SK-N-SH treated with all-trans-retinoic acid at 6 μM for 48 hours (cell line): ENCODE results near the gene TEC.

Experiments
- CREB5 ChIP-seq: fragments of 250-450 bp; sonication (Bioruptor Pico); IDR thresholded peaks from 2 replicates; pipeline ENCODE4 v1.5.1; 2020; ENCODE audit warnings: low read depth, mild to moderate bottlenecking, moderate library complexity
- GLIS3 ChIP-seq: fragments of 250-450 bp; sonication (Bioruptor Pico); IDR thresholded peaks from 2 replicates; pipeline ENCODE4 v1.5.0; 2020; ENCODE audit warnings: mild to moderate bottlenecking, moderate library complexity
- ISL1 ChIP-seq: fragments of 250-450 bp; sonication (Bioruptor Pico); IDR thresholded peaks from 2 replicates; pipeline ENCODE4 v2.1.2; 2022; ENCODE audit warnings: mild to moderate bottlenecking, moderate library complexity
- PATZ1 ChIP-seq: fragments of 250-450 bp; sonication (Bioruptor Pico); IDR thresholded peaks from 2 replicates; pipeline ENCODE4 v1.8.0; 2020; ENCODE audit warnings: mild to moderate bottlenecking, moderate library complexity, borderline replicate concordance
- POU6F1 ChIP-seq: fragments of 250-450 bp; sonication (Bioruptor Pico); IDR thresholded peaks from 2 replicates; pipeline ENCODE4 v1.8.0; 2021; ENCODE audit warnings: low read depth, mild to moderate bottlenecking, moderate library complexity, borderline replicate concordance
- RARB ChIP-seq: fragments of 250-450 bp; sonication (Bioruptor Pico); IDR thresholded peaks from 2 replicates; pipeline ENCODE4 v1.8.0; 2021; ENCODE audit warnings: mild to moderate bottlenecking, moderate library complexity
- TCF4 ChIP-seq: fragments of 250-450 bp; sonication (Bioruptor Pico); IDR thresholded peaks from 2 replicates; pipeline ENCODE4 v1.8.0; 2021; ENCODE audit warnings: mild to moderate bottlenecking, moderate library complexity, borderline replicate concordance
- TSHZ2 ChIP-seq: fragments of 250-450 bp; sonication (Bioruptor Pico); IDR thresholded peaks from 2 replicates; pipeline ENCODE4 v1.5.0; 2020; ENCODE audit warnings: mild to moderate bottlenecking, moderate library complexity
- ZFP30 ChIP-seq: fragments of 450-650 bp; formaldehyde crosslinking; IDR thresholded peaks from 2 replicates; pipeline ENCODE4 v1.5.0; 2022; ENCODE audit warnings: mild to moderate bottlenecking, moderate library complexity

- TF ChIP-seq ISL1 (CRISPR knock-in tag) (no peak), RARB (no peak), TSHZ2 (CRISPR knock-in tag) (no peak), POU6F1 (CRISPR knock-in tag) (no peak), CREB5 (CRISPR knock-in tag) (no peak), TCF4 (CRISPR knock-in tag) (no peak), GLIS3 (no peak), ZFP30 (no peak), PATZ1 (no peak)
Observed at GRCh38 chr4:48085821-48086589, 183.6 kb downstream of the TEC start.
